Cardiac septum (tissue), 1 donor: Measurements from ENCODE around the gene TCF12. TPM values are rescaled to one million over a fixed set of nuclear protein-coding genes. Genes with fewer than 3 reads are reported as not detected.
"Not testable (repeated sequence)": the region's sequence is repeated elsewhere in the genome, so short reads cannot be mapped to it uniquely, and the experiment has no call there.

Experiments used
- DNase-seq: peaks from one replicate; pipeline ENCODE4 v3.0.0-alpha.2; 2020; ENCODE audit warnings: low spot score
- intact Hi-C: fragments of 100-400 bp; cut with DNase I; formaldehyde crosslinking; loops from one replicate; pipeline ENCODE4 v1.14.0; 2022
- total RNA-seq: library from RNA; stranded (reverse); fragmentation: NEBNext Ultra II Directional; extraction: Animal tissue kit (Norgen Biotek cat#: 25700); gene quantifications from one replicate; pipeline ENCODE4 v1.2.1, GENCODE V29; 2021
- donor health status: DM: no; HTN: no; CAD: no.

Gene TCF12
- total RNA-seq, 1 donor from 2014 or later: 57.3 TPM

- DNase-seq: no peak
- intact Hi-C loops: no loop called here
Observed at GRCh38 chr15:56996093-56996492, 77.6 kb downstream of the TCF12 start.

GRCh38 chr15:56996746-56997470, 78.5 kb downstream of the TCF12 start:
- no peak for DNase-seq
- intact Hi-C loops: no loop called here

- intact Hi-C loops: no loop called here
- no peak for DNase-seq
Observed at GRCh38 chr15:57003418-57003817, 85.0 kb downstream of the TCF12 start.

GRCh38 chr15:57005244-57005643, 86.8 kb downstream of the TCF12 start:
- no peak for DNase-seq
- intact Hi-C loops: no loop called here

- DNase-seq, intact Hi-C loops: not testable (repeated sequence)
Observed at GRCh38 chr15:57007797-57008196, 89.4 kb downstream of the TCF12 start.

- intact Hi-C loops: no loop called here
- no peak for DNase-seq
Observed at GRCh38 chr15:57010724-57011123, 92.3 kb downstream of the TCF12 start.

GRCh38 chr15:57012556-57012955, 94.1 kb downstream of the TCF12 start:
- DNase-seq: no peak
- intact Hi-C loops: no loop called here

- intact Hi-C loops, DNase-seq: not testable (repeated sequence)
Observed at GRCh38 chr15:57014896-57015295, 96.5 kb downstream of the TCF12 start.

- intact Hi-C loops: no loop called here
- no peak for DNase-seq
Observed at GRCh38 chr15:57015360-57015759, 96.9 kb downstream of the TCF12 start.

GRCh38 chr15:57015897-57016296, 97.5 kb downstream of the TCF12 start:
- no peak for DNase-seq
- intact Hi-C loops: no loop called here

GRCh38 chr15:57017024-57017423, 98.6 kb downstream of the TCF12 start:
- DNase-seq: no peak
- intact Hi-C loops: no loop called here

GRCh38 chr15:57018151-57018550, 99.7 kb downstream of the TCF12 start:
- DNase-seq: no peak
- intact Hi-C loops: no loop called here

GRCh38 chr15:57019496-57020160, 101.2 kb downstream of the TCF12 start:
- intact Hi-C loops: no loop called here

GRCh38 chr15:57025264-57025926, 107.0 kb downstream of the TCF12 start:
- DNase-seq: no peak
- intact Hi-C loops: no loop called here

More at GRCh38 chr15:57019496-57020160, 101.2 kb downstream of the TCF12 start:
- no peak for DNase-seq

GRCh38 chr15:57026016-57026592, 107.7 kb downstream of the TCF12 start:
- no peak for DNase-seq
- intact Hi-C loops: no loop called here

GRCh38 chr15:57027596-57027995, 109.2 kb downstream of the TCF12 start:
- DNase-seq: no peak
- intact Hi-C loops: no loop called here

GRCh38 chr15:57028176-57028575, 109.7 kb downstream of the TCF12 start:
- no peak for DNase-seq
- intact Hi-C loops: no loop called here

GRCh38 chr15:57030011-57030410, 111.6 kb downstream of the TCF12 start:
- intact Hi-C loops: no loop called here
- no peak for DNase-seq

- no peak for DNase-seq
- intact Hi-C loops: no loop called here
Observed at GRCh38 chr15:57031082-57031481, 112.6 kb downstream of the TCF12 start.

- intact Hi-C loops: no loop called here
- DNase-seq: no peak
Observed at GRCh38 chr15:57031605-57032004, 113.2 kb downstream of the TCF12 start.
